Heart right ventricle (tissue), 16 donors: Measurements from ENCODE around the gene TMEM38A. TPM values are rescaled to one million over a fixed set of nuclear protein-coding genes. Genes with fewer than 3 reads are reported as not detected.

Source experiments
- ATAC-seq, 8 donors: fragments of 200-7000 bp; cut with Tn5 transposase; one replicate each; pipeline ENCODE4 v1.9.1; 2020; ENCODE audit warnings: mild to moderate bottlenecking in 8 of 8, moderate library complexity in 8 of 8, moderate number of reproducible peaks in 1 of 8
- DNase-seq, 2 donors: peaks; one replicate each; pipeline ENCODE4 v3.0.0-alpha.2; 2020
- H3K27ac ChIP-seq, 10 donors: fragments of 200-600 bp; sonication (generic) in 2 of 10; one replicate each; pipeline versions ENCODE4 v1.5.0 to v1.8.0; 2020 to 2022; ENCODE audit warnings: mild to moderate bottlenecking in 3 of 10
- H3K27me3 ChIP-seq, 7 donors: fragments of 200-600 bp; one replicate each; pipeline ENCODE4 v1.8.0; 2021 to 2022; ENCODE audit warnings: mild to moderate bottlenecking in 2 of 7
- H3K36me3 ChIP-seq, 9 donors: fragments of 200-600 bp; sonication (generic) in 1 of 9; one replicate each; pipeline versions ENCODE4 v1.5.0 to v1.8.0; 2020 to 2022; ENCODE audit warnings: mild to moderate bottlenecking in 2 of 9
- H3K4me1 ChIP-seq, 9 donors: fragments of 200-600 bp; sonication (generic) in 1 of 9; one replicate each; pipeline versions ENCODE4 v1.5.0 to v1.8.0; 2020 to 2022; ENCODE audit warnings: mild to moderate bottlenecking in 4 of 9
- H3K4me3 ChIP-seq, 10 donors: fragments of 200-600 bp; sonication (generic) in 2 of 10; one replicate each; pipeline versions ENCODE4 v1.5.0 to v1.8.0; 2020 to 2022; ENCODE audit warnings: mild to moderate bottlenecking in 7 of 10, moderate library complexity in 2 of 10
- H3K9me3 ChIP-seq, 11 donors: fragments of 200-600 bp in 10 of 11; sonication (generic) in 2 of 11; one replicate each; pipeline versions ENCODE4 v1.5.0 to v1.8.0; 2013 to 2022; ENCODE audit warnings: mild to moderate bottlenecking in 2 of 11, control low read depth in 1 of 11, moderate library complexity in 1 of 11
- CTCF ChIP-seq, 9 donors: fragments of 200-600 bp; sonication (generic) in 2 of 9; IDR thresholded peaks; one replicate each; pipeline versions ENCODE4 v1.5.0 to v1.8.0; 2021 to 2022; ENCODE audit warnings: antibody characterized with exemption in 9 of 9, mild to moderate bottlenecking in 5 of 9, moderate library complexity in 1 of 9
- WGBS, 2 donors: extraction: QIAGEN DNeasy Blood & Tissue Kit; methylation state at CpG; one replicate each; pipeline ENCODE4 v1.1.7; 2013; ENCODE audit warnings: inconsistent platforms in 1 of 2; 5-methylcytosine and 5-hydroxymethylcytosine counted together
- intact Hi-C, 10 donors: fragments of 100-400 bp; cut with DNase I; formaldehyde crosslinking; loops; one replicate each; pipeline versions ENCODE4 v1.11.1 to v1.14.2; 2022
- polyA plus RNA-seq, 2 donors: library from polyadenylated mRNA; stranded (reverse); fragments of 200-250 nt; gene quantifications; one replicate each; pipeline ENCODE4 v1.2.3, GENCODE V29; 2013
- total RNA-seq, 10 donors: library from RNA; stranded (reverse); fragmentation: NEBNext Ultra II Directional in 3 of 10; extraction: Animal tissue kit (Norgen Biotek cat#: 25700) in 3 of 10; gene quantifications; one replicate each; pipeline versions ENCODE4 v1.2.1 to v1.2.4, GENCODE V29; 2021 to 2023
- donor health status: Arrhythmogenic right ventricular cardiomyopathy.
- donor health status: ischemic (EF 13 %, LVEDD 7.1; RV severe dilation, severe dysfunction).
- donor health status: healthy with polysubstance abuse.
- donor health status: DM: no; HTN: yes; CAD: no.
- donor health status: DM: no; HTN: no; CAD: no.
- donor health status: ischemic (EF 25% LVEDD 6.9; RV normal size, moderate dysfunction).
- donor health status: ischemic (EF 25% LVEDD 5.7; RV mildly dilated, moderate dysfunction).
- donor health status: healthy.
- donor health status: DM: yes; HTN: yes; CAD: no.
- donor health status: Ischemic cardiomyopathy.
- donor health status: ischemic (EF 35%, LVEDD 5.7; RV mildly dilated, moderate dysfunction).
- donor health status: nonischemic (EF 11% LVEDD 7.7; RV severe dilation, severe dysfunction).
- donor health status: DM: yes; HTN: yes; CAD: no.
- donor health status: PGD.
- donor health status: ischemic (EF 29% LVEDD 5.4; RV normal size, mild dysfunction).
- donor health status: nonischemic (EF 23%, LVEDD 6.1; RV moderate dilation, normal function).

Gene TMEM38A
- total and polyA plus RNA-seq, 12 donors = 17.2 to 41.4 (median 29.6) TPM

GRCh38 chr19:16714702-16715287, 53.9 kb downstream of the TMEM38A start:
- H3K27me3 ChIP-seq = no peaks in the 10 kb centered on the region
- H3K36me3 ChIP-seq = no peaks in the 10 kb centered on the region
- DNase-seq = peak; percentile 8 to 47
- intact Hi-C loops = loop anchor here in 1 of 10 donors (5.0 kb wide), 1 partner anchor 338 kb away; no protein-coding TSS in a partner anchor
- H3K9me3 ChIP-seq = no peaks in the 10 kb centered on the region
- H3K4me1 ChIP-seq = peaks cover 0 to under 1% (median 0%) of the 10 kb centered on the region in 9 donors
- WGBS, 2 donors = 27 to 30% methylated on average over 14 of the region's 14 CpGs
- no peak for ATAC-seq
- no peak overlapping the region for H3K27ac ChIP-seq
- no peak overlapping the region for H3K4me3 ChIP-seq
- peak; percentile 42 to 75 (median 69) for TF ChIP-seq CTCF (IDR thresholded peaks at IDR 0.05)

- no peaks in the 10 kb centered on the region for H3K27me3 ChIP-seq
- no peaks in the 10 kb centered on the region for H3K36me3 ChIP-seq
- TF ChIP-seq CTCF (IDR thresholded peaks at IDR 0.05) = no peak
- 69 to 78% methylated on average over 3 of the region's 3 CpGs for WGBS, 2 donors
- DNase-seq (no peak), ATAC-seq (no peak)
- intact Hi-C loops = loop anchor here in 1 of 10 donors (5.0 kb wide), 1 partner anchor 337 kb away; no protein-coding TSS in a partner anchor
- no peaks in the 10 kb centered on the region for H3K9me3 ChIP-seq
- H3K27ac ChIP-seq = no peak overlapping the region
- peaks cover 0 to 3% (median 0%) of the 10 kb centered on the region in 9 donors for H3K4me1 ChIP-seq
- no peak overlapping the region for H3K4me3 ChIP-seq
Measured at GRCh38 chr19:16715611-16716010, 54.7 kb downstream of the TMEM38A start.

GRCh38 chr19:16721051-16721450, 60.1 kb downstream of the TMEM38A start:
- intact Hi-C loops = no loop called here
- Histone ChIP-seq H3K27ac (no peak overlapping the region), H3K9me3 (peaks cover 0 to 5% (median 0%) of the 10 kb centered on the region in 11 donors), H3K4me3 (no peak overlapping the region), H3K27me3 (no peaks in the 10 kb centered on the region), H3K4me1 (peaks cover 0 to 3% (median 0%) of the 10 kb centered on the region in 9 donors), H3K36me3 (no peaks in the 10 kb centered on the region)
- WGBS, 2 donors = 67 to 71% methylated on average over 7 of the region's 7 CpGs
- DNase-seq = no peak
- no peak for ATAC-seq
- TF ChIP-seq CTCF (IDR thresholded peaks at IDR 0.05) = no peak

- peaks cover 0 to 3% (median 0%) of the 10 kb centered on the region in 9 donors for H3K4me1 ChIP-seq
- no peaks in the 10 kb centered on the region for H3K27me3 ChIP-seq
- no peak for TF ChIP-seq CTCF (IDR thresholded peaks at IDR 0.05)
- WGBS, 2 donors = 76 to 79% methylated on average over 3 of the region's 3 CpGs
- H3K4me3 ChIP-seq = no peak overlapping the region
- ATAC-seq (no peak), DNase-seq (no peak)
- no peaks in the 10 kb centered on the region for H3K36me3 ChIP-seq
- no peak overlapping the region for H3K27ac ChIP-seq
- intact Hi-C loops = no loop called here
- peaks cover 0 to 5% (median 0%) of the 10 kb centered on the region in 11 donors for H3K9me3 ChIP-seq
Measured at GRCh38 chr19:16722591-16722990, 61.7 kb downstream of the TMEM38A start.
